Spleen (tissue), 7 donors: Measurements from ENCODE around the gene SMG9.

Experiments used
- POLR2AphosphoS5 ChIP-seq, 3 donors: sonication (generic); formaldehyde crosslinking; IDR thresholded peaks; one replicate each; pipeline ENCODE4 v1.5.1; 2017; ENCODE audit warnings: antibody characterized with exemption in 3 of 3
- TF ChIP-seq, protein P1 (sequence below), 11 experiments: fragments of 200-600 bp in 7 of 11; fragments of 450-650 bp in 4 of 11; sonication (generic) in 4 of 11; IDR thresholded peaks in 8 of 11; conservative IDR thresholded peaks in 3 of 11; 1 replicate in 7 of 11; 2 replicates in 4 of 11; pipeline versions ENCODE4 v1.4.0 to v1.8.0; 2016 to 2021; ENCODE audit warnings: antibody characterized with exemption in 11 of 11, inconsistent platforms in 4 of 11, mild to moderate bottlenecking in 1 of 11
- donor health status: DM: no; HTN: no; CAD: no; lungs with moderate emphysema.
- donor health status: DM: no; HTN: no; CAD: no.
- donor health status: DM: no; HTN: no; CAD: no.

DNA sequence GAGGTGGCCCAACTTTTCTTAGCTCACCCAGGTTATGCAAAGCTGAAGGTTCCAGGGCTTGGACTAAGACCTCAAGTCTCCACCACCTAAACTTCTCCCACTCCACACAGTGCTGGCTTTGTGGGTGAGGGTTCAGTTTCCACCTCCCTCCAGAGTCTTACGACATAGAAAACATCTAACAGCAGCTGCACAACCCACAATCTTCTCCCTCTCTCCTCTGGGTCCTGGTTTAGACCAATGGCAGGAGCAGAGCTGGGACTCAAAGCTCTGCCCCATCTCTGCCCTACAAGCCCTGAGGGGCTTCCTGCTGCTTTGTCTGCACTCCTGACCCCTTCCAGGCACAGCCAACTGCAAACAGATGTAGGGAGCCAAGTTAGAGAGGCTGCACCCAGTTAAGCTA lies 22.9 kb downstream of the SMG9 start:
- TF ChIP-seq POLR2AphosphoS5 (IDR thresholded peaks at IDR 0.05), result no peak
- TF ChIP-seq, protein P1, sequence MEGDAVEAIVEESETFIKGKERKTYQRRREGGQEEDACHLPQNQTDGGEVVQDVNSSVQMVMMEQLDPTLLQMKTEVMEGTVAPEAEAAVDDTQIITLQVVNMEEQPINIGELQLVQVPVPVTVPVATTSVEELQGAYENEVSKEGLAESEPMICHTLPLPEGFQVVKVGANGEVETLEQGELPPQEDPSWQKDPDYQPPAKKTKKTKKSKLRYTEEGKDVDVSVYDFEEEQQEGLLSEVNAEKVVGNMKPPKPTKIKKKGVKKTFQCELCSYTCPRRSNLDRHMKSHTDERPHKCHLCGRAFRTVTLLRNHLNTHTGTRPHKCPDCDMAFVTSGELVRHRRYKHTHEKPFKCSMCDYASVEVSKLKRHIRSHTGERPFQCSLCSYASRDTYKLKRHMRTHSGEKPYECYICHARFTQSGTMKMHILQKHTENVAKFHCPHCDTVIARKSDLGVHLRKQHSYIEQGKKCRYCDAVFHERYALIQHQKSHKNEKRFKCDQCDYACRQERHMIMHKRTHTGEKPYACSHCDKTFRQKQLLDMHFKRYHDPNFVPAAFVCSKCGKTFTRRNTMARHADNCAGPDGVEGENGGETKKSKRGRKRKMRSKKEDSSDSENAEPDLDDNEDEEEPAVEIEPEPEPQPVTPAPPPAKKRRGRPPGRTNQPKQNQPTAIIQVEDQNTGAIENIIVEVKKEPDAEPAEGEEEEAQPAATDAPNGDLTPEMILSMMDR (IDR thresholded peaks at IDR 0.05 in 8 of 11, conservative IDR thresholded peaks at IDR 0.05 in 3 of 11), result no peak
